Measurements from ENCODE around the gene CDHR5. TPM values are rescaled to one million over a fixed set of nuclear protein-coding genes. Genes with fewer than 3 reads are reported as not detected.
A peak's percentile ranks its signal among the peaks of the same experiment; 100 is the strongest.

Gene CDHR5
- total RNA-seq, 1 donor from 2014 or later, result not detected

DNA sequence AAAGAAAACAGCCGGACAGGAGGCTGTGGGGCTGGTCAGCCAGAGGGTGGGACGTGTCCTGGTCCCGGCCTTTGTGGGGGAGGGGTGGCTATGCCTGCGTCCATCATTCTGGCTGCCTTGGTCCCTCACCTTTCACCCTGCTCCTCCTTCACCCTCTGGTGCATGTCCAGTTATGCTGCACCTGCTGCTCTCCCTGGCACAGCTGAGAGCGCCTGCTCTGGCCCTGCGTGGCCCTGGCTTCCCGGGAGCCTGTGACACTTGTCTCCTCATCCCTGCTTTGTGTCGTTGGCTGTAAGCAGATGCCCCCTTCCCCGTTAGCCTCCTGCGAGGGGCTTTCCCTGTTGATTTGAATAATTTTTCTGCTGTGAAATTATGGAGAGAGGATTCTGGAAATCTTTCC is 31.8 kb downstream of the CDHR5 start:
- no peak overlapping the region for H3K4me3 ChIP-seq
- no peak for DNase-seq

DNA sequence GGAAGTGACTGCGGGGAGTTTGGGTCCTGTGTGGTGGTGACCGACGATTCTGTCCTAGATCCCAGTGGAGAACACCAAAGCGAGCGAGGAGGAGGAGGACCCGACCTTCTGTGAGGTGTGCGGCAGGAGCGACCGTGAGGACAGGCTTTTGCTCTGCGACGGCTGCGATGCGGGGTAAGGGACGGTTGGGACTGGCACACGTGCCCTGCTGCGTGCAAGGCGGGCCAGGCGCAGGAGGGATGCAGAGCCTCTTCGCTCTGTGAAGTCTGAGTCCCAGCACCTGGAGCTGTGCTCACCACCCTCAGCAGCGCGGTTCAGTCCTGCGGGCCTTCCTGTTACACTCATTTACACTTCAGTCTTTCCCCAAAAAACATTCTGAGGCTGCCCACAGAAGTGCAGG is 32.3 kb downstream of the CDHR5 start:
- Histone ChIP-seq H3K9me3 (no peaks in the 10 kb centered on the region), H3K4me3 (no peak overlapping the region), H3K27ac (no peak overlapping the region), H3K36me3 (peaks cover 91% of the 10 kb centered on the region), H3K27me3 (no peaks in the 10 kb centered on the region), H3K4me1 (no peaks in the 10 kb centered on the region)
- no peak for DNase-seq
- no peak for ATAC-seq
- TF ChIP-seq, protein P1, sequence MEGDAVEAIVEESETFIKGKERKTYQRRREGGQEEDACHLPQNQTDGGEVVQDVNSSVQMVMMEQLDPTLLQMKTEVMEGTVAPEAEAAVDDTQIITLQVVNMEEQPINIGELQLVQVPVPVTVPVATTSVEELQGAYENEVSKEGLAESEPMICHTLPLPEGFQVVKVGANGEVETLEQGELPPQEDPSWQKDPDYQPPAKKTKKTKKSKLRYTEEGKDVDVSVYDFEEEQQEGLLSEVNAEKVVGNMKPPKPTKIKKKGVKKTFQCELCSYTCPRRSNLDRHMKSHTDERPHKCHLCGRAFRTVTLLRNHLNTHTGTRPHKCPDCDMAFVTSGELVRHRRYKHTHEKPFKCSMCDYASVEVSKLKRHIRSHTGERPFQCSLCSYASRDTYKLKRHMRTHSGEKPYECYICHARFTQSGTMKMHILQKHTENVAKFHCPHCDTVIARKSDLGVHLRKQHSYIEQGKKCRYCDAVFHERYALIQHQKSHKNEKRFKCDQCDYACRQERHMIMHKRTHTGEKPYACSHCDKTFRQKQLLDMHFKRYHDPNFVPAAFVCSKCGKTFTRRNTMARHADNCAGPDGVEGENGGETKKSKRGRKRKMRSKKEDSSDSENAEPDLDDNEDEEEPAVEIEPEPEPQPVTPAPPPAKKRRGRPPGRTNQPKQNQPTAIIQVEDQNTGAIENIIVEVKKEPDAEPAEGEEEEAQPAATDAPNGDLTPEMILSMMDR (IDR thresholded peaks at IDR 0.05), result no peak
- intact Hi-C loops (cut with DNase I), result no loop called here

More for the DNA sequence above, 31.8 kb downstream of the CDHR5 start:
- ATAC-seq, result no peak
- no peaks in the 10 kb centered on the region for H3K4me1 ChIP-seq
- H3K9me3 ChIP-seq, result no peaks in the 10 kb centered on the region
- TF ChIP-seq, protein P1 (IDR thresholded peaks at IDR 0.05), result no peak
- intact Hi-C loops (cut with DNase I), result no loop called here
- H3K27ac ChIP-seq, result no peak overlapping the region
- H3K36me3 ChIP-seq, result peaks cover 91% of the 10 kb centered on the region
- H3K27me3 ChIP-seq, result no peaks in the 10 kb centered on the region

DNA sequence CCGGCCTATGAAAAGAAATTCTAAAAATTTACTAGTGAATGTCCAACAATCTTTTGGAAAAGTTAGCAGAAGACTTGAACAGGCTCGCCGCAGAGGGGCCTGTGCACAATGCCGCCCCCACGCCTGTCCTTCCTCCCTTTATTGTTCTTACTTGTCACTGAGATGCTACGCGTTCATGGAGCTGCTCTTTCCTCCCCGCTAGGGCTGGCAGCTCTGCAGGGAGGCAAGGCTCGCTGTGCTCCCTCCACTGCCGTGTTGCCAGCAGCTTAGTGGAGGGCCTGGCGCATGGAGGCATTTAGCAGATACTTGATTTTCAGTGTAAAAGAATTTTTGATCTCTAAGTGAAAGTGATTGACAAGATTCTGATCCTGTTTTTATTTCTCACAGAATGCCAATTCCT is 33.8 kb downstream of the CDHR5 start:
- ATAC-seq, result no peak
- Histone ChIP-seq H3K9me3 (no peaks in the 10 kb centered on the region), H3K27ac (no peak overlapping the region), H3K4me1 (no peaks in the 10 kb centered on the region), H3K4me3 (no peak overlapping the region), H3K27me3 (no peaks in the 10 kb centered on the region), H3K36me3 (peaks cover 92% of the 10 kb centered on the region)
- TF ChIP-seq, protein P1 (IDR thresholded peaks at IDR 0.05), result no peak
- no peak for DNase-seq
- intact Hi-C loops (cut with DNase I), result no loop called here

DNA sequence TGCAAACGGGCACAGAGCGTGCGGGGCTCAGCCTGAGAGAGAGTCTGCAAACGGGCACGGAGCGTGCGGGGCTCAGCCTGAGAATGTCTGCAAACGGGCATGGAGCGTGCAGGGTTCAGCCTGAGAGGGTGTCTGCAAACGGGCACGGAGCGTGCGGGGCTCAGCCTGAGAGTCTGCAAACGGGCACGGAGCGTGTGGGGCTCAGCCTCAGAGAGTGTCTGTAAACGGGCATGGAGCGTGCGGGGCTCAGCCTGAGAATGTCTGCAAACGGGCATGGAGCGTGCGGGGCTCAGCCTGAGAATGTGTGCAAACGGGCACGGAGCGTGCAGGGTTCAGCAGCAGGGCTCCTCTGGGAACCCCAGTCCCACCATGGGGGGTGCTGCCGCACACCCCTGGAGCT is 35.0 kb downstream of the CDHR5 start:
- TF ChIP-seq, protein P1 (IDR thresholded peaks at IDR 0.05), result no peak
- H3K36me3 ChIP-seq, result peaks cover 81% of the 10 kb centered on the region
- H3K9me3 ChIP-seq, result no peaks in the 10 kb centered on the region
- no peak overlapping the region for H3K4me3 ChIP-seq
- no peaks in the 10 kb centered on the region for H3K27me3 ChIP-seq
- no peak overlapping the region for H3K27ac ChIP-seq
- H3K4me1 ChIP-seq, result no peaks in the 10 kb centered on the region
- no peak for ATAC-seq
- intact Hi-C loops (cut with DNase I), result no loop called here
- no peak for DNase-seq

DNA sequence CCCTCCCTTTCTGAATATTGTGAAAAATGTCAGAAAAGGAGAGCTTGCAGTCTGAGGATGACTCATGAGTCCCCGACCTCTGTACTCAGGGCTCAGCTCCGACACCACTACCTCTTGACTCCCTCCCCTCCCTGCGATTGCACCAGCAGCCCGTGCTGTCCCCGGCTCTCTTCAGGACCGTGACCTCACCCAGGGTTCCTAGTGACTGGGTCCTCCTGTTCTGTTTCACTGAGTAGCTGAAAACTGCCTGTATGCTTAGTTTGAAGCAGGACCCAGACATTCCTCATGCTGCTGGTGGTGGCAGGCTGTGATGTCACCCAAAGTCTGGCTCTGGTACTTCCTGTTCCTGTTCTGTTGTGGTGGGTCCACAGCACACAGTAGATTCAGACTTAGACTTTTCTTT is 36.8 kb downstream of the CDHR5 start:
- TF ChIP-seq, protein P1 (IDR thresholded peaks at IDR 0.05), result no peak
- DNase-seq, result peak; percentile 82
- peak overlapping the region; percentile 58 for H3K27ac ChIP-seq

DNA sequence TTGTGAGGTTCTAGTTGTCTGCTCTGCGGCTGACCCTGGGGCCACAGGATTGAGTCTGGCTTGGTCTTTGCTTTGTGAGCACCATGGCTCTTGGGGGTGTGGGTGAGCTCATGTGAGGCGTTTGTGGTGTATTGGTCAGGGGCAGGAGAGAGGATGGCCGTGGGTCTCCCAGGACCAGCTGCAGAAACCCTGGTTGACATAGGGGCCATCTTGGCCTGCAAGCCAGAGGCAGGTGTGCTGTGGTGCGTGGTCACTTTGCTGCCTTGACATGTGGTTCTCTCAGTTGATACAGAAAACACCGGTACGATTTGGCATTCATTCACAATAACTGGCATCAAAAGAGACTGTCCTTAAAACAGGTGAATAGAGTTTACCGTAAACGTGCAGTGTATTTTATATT is 37.2 kb downstream of the CDHR5 start:
- intact Hi-C loops (cut with DNase I), result no loop called here
- no peak for DNase-seq
- TF ChIP-seq, protein P1 (IDR thresholded peaks at IDR 0.05), result no peak
- H3K4me3 ChIP-seq, result no peak overlapping the region
- no peaks in the 10 kb centered on the region for H3K9me3 ChIP-seq
- no peaks in the 10 kb centered on the region for H3K4me1 ChIP-seq
- no peaks in the 10 kb centered on the region for H3K27me3 ChIP-seq
- no peak overlapping the region for H3K27ac ChIP-seq
- no peak for ATAC-seq
- peaks cover 79% of the 10 kb centered on the region for H3K36me3 ChIP-seq

More for the DNA sequence above, 36.8 kb downstream of the CDHR5 start:
- ATAC-seq, result peak; percentile 91
- Histone ChIP-seq H3K4me1 (no peaks in the 10 kb centered on the region), H3K36me3 (peaks cover 81% of the 10 kb centered on the region), H3K4me3 (no peak overlapping the region), H3K27me3 (no peaks in the 10 kb centered on the region), H3K9me3 (no peaks in the 10 kb centered on the region)
- intact Hi-C loops (cut with DNase I), result no loop called here

All from upper lobe of right lung (tissue), 1 donor.